Breast epithelium (tissue), 4 donors: ENCODE data around the gene PNMA8A. TPM values are rescaled to one million over a fixed set of nuclear protein-coding genes. Genes with fewer than 3 reads are reported as not detected.

Experiments
- DNase-seq, 2 donors: peaks; one replicate each; pipeline ENCODE4 v3.0.0-alpha.2; 2019; ENCODE audit warnings: low spot score in 2 of 2
- H3K27ac ChIP-seq, 2 donors: fragments of 200-600 bp; sonication (generic) in 1 of 2; one replicate each; pipeline ENCODE4 v1.5.1; 2016 to 2019; ENCODE audit warnings: mild to moderate bottlenecking in 1 of 2
- H3K27me3 ChIP-seq, 2 donors: fragments of 200-600 bp; sonication (generic) in 1 of 2; one replicate each; pipeline versions ENCODE4 v1.5.1 to v1.6.0; 2017 to 2019; ENCODE audit warnings: control low read depth in 1 of 2, mild to moderate bottlenecking in 1 of 2
- H3K36me3 ChIP-seq: fragments of 200-600 bp; one replicate; pipeline ENCODE4 v1.5.1; 2019
- H3K4me1 ChIP-seq, 2 donors: fragments of 200-600 bp; sonication (generic); one replicate each; pipeline ENCODE4 v1.5.1; 2016 to 2019; ENCODE audit warnings: control low read depth in 1 of 2
- H3K4me3 ChIP-seq, 3 donors: fragments of 200-600 bp; sonication (generic); 1 replicate in 2 of 3; 2 replicates in 1 of 3; pipeline ENCODE4 v1.5.1; 2016 to 2019; ENCODE audit warnings: mild to moderate bottlenecking in 3 of 3, moderate library complexity in 2 of 3
- H3K9me3 ChIP-seq, 2 donors: fragments of 200-600 bp; sonication (generic) in 1 of 2; one replicate each; pipeline ENCODE4 v1.5.1; 2016 to 2019; ENCODE audit warnings: control low read depth in 1 of 2
- POLR2A ChIP-seq: fragments of 450-650 bp; IDR thresholded peaks from one replicate; pipeline ENCODE4 v1.6.1; 2016; ENCODE audit warnings: antibody characterized with exemption, mild to moderate bottlenecking, moderate library complexity
- POLR2AphosphoS5 ChIP-seq, 3 donors: sonication (generic); formaldehyde crosslinking; IDR thresholded peaks; one replicate each; pipeline ENCODE4 v1.6.1; 2017; ENCODE audit warnings: antibody characterized with exemption in 3 of 3
- intact Hi-C: fragments of 100-400 bp; cut with DNase I; formaldehyde crosslinking; loops from one replicate; pipeline ENCODE4 v1.15.1; 2023; ENCODE audit warnings: low total_unique reads
- total RNA-seq, 3 donors: library from RNA; depleted of rRNA; stranded (reverse); fragments of >200 nt; gene quantifications; one replicate each; pipeline ENCODE4 v1.1.0, GENCODE V29; 2016
- TF ChIP-seq, protein P1 (sequence below), 3 donors: fragments of 450-650 bp; IDR thresholded peaks; one replicate each; pipeline ENCODE4 v1.5.1; 2016 to 2017; ENCODE audit warnings: antibody characterized with exemption in 3 of 3, mild to moderate bottlenecking in 3 of 3, moderate library complexity in 3 of 3

Gene PNMA8A, protein sequence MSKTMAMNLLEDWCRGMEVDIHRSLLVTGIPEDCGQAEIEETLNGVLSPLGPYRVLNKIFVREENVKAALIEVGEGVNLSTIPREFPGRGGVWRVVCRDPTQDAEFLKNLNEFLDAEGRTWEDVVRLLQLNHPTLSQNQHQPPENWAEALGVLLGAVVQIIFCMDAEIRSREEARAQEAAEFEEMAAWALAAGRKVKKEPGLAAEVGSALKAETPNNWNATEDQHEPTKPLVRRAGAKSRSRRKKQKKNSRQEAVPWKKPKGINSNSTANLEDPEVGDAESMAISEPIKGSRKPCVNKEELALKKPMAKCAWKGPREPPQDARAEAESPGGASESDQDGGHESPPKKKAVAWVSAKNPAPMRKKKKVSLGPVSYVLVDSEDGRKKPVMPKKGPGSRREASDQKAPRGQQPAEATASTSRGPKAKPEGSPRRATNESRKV
- 1 to 10 TPM in 2 of 3 donors, under 1 TPM in 1; 0.80 to 8.8 (median 2.3) TPM for total RNA-seq

DNA sequence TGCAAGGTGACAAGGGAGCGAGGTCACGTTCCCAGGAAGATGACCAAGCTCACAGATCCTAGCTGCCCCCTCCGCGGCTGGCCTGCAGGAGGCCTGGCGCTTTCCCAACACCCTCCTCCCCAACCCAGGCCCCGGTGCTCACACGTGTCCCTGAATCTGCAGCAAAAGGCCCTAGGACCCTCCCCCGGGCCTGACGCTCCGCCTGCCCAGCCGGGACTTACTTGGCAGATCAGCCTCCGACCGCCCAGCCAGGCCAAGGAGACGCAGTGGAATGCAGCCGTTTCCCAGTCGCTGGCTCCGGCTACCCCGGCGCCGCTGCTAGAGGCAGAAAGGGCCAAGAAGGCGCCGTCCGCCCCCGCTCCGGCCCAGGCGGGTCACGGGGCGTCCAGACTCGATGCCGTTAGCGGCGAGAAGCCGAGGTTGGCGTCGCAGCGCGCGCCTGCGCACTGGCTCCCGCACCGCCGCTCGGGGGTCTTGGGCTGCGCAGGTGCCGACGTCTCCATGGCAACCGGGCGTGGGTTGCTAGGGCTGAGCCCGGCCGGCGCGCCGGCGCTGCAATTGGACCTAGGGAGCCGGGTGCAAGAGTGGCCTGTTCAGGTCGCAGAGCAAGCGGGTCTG is at the start of gene PNMA8A:
PNMA8A (minus strand) TSS at position 448 of the 618 bp plus-strand sequence. CDS start 528 bp downstream, outside the sequence.
- Histone ChIP-seq H3K27ac (peak within 1 kb of the TSS; percentile 84), H3K4me1 (no peaks in the 10 kb centered on the region), H3K4me3 (peak within 1 kb of the TSS; percentile 31 to 70 (median 52)), H3K9me3 (no peaks in the 10 kb centered on the region), H3K27me3 (no peaks in the 10 kb centered on the region), H3K36me3 (no peaks in the 10 kb centered on the region)
- DNase-seq = peak in 1 of 2 donors; percentile 52
- no peak for TF ChIP-seq POLR2A
- TF ChIP-seq POLR2AphosphoS5 (IDR thresholded peaks at IDR 0.05) = peak in 1 of 3 donors; percentile 14
- intact Hi-C loops = no loop called here

DNA sequence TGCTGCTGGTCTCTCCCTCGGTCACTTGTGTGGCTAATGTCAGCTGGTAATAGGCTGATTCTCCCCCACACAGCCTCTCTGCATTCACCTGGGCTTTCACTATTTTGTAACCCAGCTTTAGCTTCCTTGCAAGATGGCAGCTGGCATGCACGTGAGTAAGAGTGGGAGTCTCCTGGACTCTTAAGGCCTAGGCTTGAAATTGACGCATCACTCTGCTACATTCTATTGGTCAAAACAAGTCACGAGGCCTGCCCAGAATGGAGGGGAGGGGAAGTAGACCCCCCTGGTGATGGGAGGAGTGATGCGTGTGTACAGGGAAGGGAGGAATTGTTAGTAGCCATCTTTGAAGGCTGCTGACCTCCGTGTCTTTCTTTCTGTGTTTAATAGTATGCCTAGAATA is 49.3 kb upstream of the PNMA8A start:
- H3K9me3 ChIP-seq = no peaks in the 10 kb centered on the region
- H3K27me3 ChIP-seq = no peaks in the 10 kb centered on the region
- H3K27ac ChIP-seq = no peak overlapping the region
- TF ChIP-seq POLR2AphosphoS5 (IDR thresholded peaks at IDR 0.05) (no peak), POLR2A (no peak)
- TF ChIP-seq, protein P1, sequence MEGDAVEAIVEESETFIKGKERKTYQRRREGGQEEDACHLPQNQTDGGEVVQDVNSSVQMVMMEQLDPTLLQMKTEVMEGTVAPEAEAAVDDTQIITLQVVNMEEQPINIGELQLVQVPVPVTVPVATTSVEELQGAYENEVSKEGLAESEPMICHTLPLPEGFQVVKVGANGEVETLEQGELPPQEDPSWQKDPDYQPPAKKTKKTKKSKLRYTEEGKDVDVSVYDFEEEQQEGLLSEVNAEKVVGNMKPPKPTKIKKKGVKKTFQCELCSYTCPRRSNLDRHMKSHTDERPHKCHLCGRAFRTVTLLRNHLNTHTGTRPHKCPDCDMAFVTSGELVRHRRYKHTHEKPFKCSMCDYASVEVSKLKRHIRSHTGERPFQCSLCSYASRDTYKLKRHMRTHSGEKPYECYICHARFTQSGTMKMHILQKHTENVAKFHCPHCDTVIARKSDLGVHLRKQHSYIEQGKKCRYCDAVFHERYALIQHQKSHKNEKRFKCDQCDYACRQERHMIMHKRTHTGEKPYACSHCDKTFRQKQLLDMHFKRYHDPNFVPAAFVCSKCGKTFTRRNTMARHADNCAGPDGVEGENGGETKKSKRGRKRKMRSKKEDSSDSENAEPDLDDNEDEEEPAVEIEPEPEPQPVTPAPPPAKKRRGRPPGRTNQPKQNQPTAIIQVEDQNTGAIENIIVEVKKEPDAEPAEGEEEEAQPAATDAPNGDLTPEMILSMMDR (IDR thresholded peaks at IDR 0.05) = no peak
- H3K4me3 ChIP-seq = no peak overlapping the region
- no peaks in the 10 kb centered on the region for H3K4me1 ChIP-seq
- intact Hi-C loops = no loop called here
- DNase-seq = no peak
- no peaks in the 10 kb centered on the region for H3K36me3 ChIP-seq

DNA sequence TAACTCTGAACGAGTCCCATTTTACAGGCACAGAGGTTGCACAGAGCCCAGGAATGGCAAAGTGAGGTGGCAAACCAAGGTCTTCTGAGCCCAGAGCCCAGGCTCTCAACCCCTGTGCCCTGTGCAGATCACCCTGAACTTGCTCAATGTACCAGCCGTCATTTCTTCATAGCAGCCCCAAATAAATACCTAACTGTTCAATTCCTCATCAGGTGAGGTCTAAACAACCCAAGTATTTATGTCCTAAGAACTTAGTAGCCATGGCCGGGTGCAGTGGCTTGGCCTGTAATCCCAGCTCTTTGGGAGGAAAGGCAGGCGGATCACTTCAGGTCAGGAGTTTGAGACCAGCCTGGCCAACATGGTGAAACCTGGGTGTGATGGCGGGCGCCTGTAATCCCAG is 46.1 kb upstream of the PNMA8A start:
- H3K4me3 ChIP-seq = no peak overlapping the region
- H3K36me3 ChIP-seq = no peaks in the 10 kb centered on the region
- H3K27ac ChIP-seq = no peak overlapping the region
- TF ChIP-seq, protein P1 (IDR thresholded peaks at IDR 0.05) = no peak
- TF ChIP-seq POLR2A (no peak), POLR2AphosphoS5 (IDR thresholded peaks at IDR 0.05) (no peak)
- intact Hi-C loops = no loop called here
- no peaks in the 10 kb centered on the region for H3K9me3 ChIP-seq
- no peaks in the 10 kb centered on the region for H3K4me1 ChIP-seq
- no peaks in the 10 kb centered on the region for H3K27me3 ChIP-seq
- no peak for DNase-seq

DNA sequence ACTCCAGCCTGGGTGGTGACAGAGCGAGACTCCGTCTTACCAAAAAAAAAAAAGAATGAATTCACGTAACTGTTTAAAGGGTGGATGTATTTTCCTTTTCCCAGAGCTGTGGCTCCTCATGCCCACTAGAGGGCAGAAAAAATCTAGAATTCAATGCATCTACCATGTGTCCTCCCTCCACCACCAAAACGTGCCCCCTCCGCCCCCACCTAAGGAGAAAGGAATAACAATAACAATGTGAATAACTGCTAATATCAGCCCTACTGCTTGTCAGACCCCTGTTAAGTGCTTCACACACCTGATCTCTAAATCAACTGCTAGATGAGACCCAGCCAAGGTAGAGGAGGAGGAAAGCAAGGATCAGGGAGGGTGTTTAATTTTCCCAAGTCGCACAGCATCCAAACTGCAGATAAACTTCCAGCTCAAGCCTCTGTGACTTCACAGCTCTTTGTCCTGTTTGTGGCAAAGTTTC is 44.6 kb upstream of the PNMA8A start:
- no peak for TF ChIP-seq POLR2A
- TF ChIP-seq, protein P1 (IDR thresholded peaks at IDR 0.05) = peak; percentile 17 to 50 (median 43)
- TF ChIP-seq POLR2AphosphoS5 (IDR thresholded peaks at IDR 0.05) = no peak
- Histone ChIP-seq H3K27ac (no peak overlapping the region), H3K4me1 (no peaks in the 10 kb centered on the region), H3K27me3 (no peaks in the 10 kb centered on the region), H3K36me3 (no peaks in the 10 kb centered on the region), H3K4me3 (no peak overlapping the region), H3K9me3 (peaks cover 9 to 10% of the 10 kb centered on the region in 2 donors)
- no peak for DNase-seq
- intact Hi-C loops = no loop called here

DNA sequence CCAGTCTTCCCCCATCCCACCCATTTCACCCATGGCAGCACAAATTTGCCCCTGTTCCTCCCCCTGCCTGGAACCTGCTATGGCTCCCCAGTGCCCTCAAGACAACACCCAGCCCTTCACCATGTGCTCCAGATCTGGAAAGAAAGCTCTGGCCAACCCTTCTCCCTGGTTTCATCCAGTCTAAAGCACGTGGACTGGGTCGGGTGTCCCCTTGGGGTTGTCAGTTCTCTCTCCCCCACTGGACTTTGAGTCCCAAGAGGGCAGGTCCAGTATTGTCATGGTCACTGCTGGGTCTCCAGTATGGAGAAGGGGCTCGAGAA is 43.9 kb upstream of the PNMA8A start:
- no peak overlapping the region for H3K4me3 ChIP-seq
- H3K4me1 ChIP-seq = no peaks in the 10 kb centered on the region
- H3K36me3 ChIP-seq = no peaks in the 10 kb centered on the region
- H3K27ac ChIP-seq = no peak overlapping the region
- DNase-seq = no peak
- H3K9me3 ChIP-seq = peaks cover 10 to 11% of the 10 kb centered on the region in 2 donors
- TF ChIP-seq POLR2A (no peak), POLR2AphosphoS5 (IDR thresholded peaks at IDR 0.05) (no peak)
- TF ChIP-seq, protein P1 (IDR thresholded peaks at IDR 0.05) = no peak
- no peaks in the 10 kb centered on the region for H3K27me3 ChIP-seq
- intact Hi-C loops = no loop called here
